Measurements from ENCODE around the gene EFNA5.

Gene EFNA5

DNA sequence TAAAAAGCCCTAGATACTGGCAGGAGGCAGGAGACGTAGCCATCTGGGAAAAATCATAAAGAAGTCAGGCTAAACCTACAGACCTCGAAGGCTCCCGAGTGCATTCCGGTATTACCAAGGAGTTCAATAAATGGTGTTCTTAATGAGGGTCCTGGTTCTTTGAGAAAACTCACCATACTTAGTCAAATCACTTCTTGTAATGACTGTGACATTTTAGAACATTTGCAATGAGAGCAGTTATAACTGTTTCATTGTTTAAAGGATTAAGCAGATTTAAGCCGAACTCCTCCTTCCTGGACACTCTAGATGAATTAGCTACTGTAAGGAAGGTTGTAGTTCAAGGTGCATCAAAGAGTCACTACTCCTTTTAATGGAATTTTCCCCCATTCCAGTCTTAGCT, 67.8 kb downstream of the EFNA5 start:
- Histone ChIP-seq H3K4me3 (ENCODE audit: low read length) (no peak overlapping the region), H3K4me1 (ENCODE audit: insufficient read depth, low read length) (peaks cover 35% of the 10 kb centered on the region)

DNA sequence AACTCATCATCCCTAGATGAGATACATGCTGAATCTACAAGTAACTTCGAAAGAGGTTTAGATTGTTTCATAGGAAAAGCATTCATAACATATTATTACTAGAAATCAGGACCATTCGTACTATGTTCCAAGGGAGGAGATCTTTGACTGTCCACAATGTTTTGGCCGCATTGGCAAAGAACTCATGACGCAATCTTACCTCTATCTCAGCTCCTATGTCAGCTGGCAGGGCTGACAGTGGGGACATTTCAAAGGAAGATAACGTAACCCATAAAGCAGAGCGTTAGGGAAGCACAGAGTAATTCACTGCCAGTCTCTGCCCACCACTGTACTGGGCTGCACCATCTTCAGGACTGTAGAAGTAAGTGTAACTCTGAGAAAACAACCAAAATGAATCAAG, 69.7 kb downstream of the EFNA5 start:
- Histone ChIP-seq H3K36me3 (ENCODE audit: insufficient read depth, low read length) (no peaks in the 10 kb centered on the region), H3K4me1 (ENCODE audit: insufficient read depth, low read length) (peaks cover 31% of the 10 kb centered on the region), H3K27me3 (ENCODE audit: insufficient read depth, low read length) (no peaks in the 10 kb centered on the region), H3K4me3 (ENCODE audit: low read length) (no peak overlapping the region), H3K9ac (ENCODE audit: low read depth, low read length) (no peak overlapping the region), H3K9me3 (ENCODE audit: insufficient read depth, low read depth, low read length) (no peaks in the 10 kb centered on the region), H3K27ac (ENCODE audit: low read depth, low read length) (no peak overlapping the region)
- WGBS = 71% methylated on average over 5 of the region's 6 CpGs

More for the DNA sequence above, 67.8 kb downstream of the EFNA5 start:
- 91% methylated on average over 5 of the region's 5 CpGs for WGBS
- Histone ChIP-seq H3K9ac (ENCODE audit: low read depth, low read length) (no peak overlapping the region), H3K27ac (ENCODE audit: low read depth, low read length) (no peak overlapping the region), H3K36me3 (ENCODE audit: insufficient read depth, low read length) (no peaks in the 10 kb centered on the region), H3K9me3 (ENCODE audit: insufficient read depth, low read depth, low read length) (no peaks in the 10 kb centered on the region), H3K27me3 (ENCODE audit: insufficient read depth, low read length) (no peaks in the 10 kb centered on the region)

DNA sequence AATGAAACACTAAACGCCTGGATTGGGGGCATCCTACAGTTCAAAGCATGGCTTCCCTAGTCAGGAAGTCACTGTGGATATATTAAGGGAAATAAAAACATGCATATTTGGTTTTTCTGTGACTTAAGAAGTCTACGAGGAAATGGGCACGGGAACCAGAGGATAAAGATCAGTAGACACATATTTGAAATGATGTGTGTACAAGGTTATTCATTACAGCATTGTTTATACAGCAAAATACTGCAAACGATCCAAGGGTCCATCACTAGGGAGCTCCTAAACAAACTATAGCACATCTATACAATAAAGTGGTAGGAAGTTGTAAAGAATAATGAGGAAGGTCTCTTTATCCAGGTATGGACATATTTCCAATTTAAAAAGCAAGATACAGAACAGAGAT, 71.8 kb downstream of the EFNA5 start:
- Histone ChIP-seq H3K27ac (ENCODE audit: low read depth, low read length) (no peak overlapping the region), H3K27me3 (ENCODE audit: insufficient read depth, low read length) (no peaks in the 10 kb centered on the region), H3K4me3 (ENCODE audit: low read length) (no peak overlapping the region), H3K9me3 (ENCODE audit: insufficient read depth, low read depth, low read length) (no peaks in the 10 kb centered on the region), H3K4me1 (ENCODE audit: insufficient read depth, low read length) (peaks cover 13% of the 10 kb centered on the region; the same call in 1 of the 2 replicates), H3K9ac (ENCODE audit: low read depth, low read length) (no peak overlapping the region), H3K36me3 (ENCODE audit: insufficient read depth, low read length) (no peaks in the 10 kb centered on the region)
- 91% methylated on average over 3 of the region's 4 CpGs for WGBS

DNA sequence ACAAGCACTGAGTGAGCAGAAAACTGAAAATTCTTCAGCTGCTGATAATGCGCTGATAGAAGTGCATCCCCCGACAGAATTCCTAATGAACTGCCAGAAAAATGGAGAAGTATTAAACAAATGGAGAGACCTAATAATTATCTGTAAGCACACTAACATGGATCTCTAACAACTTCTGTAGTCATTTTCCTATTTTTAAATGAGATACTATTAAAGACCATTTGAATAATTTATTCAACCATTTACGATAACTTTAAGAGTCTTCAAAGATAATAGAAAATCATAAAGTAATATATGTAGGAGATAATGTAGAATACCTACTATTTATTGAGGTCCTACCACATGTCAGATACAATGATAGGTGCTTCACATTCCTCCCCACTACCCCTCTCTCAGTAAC, 72.9 kb downstream of the EFNA5 start:
- Histone ChIP-seq H3K9ac (ENCODE audit: low read depth, low read length) (no peak overlapping the region), H3K9me3 (ENCODE audit: insufficient read depth, low read depth, low read length) (no peaks in the 10 kb centered on the region), H3K36me3 (ENCODE audit: insufficient read depth, low read length) (no peaks in the 10 kb centered on the region), H3K4me1 (ENCODE audit: insufficient read depth, low read length) (peaks cover 6% of the 10 kb centered on the region; the same call in 1 of the 2 replicates), H3K4me3 (ENCODE audit: low read length) (no peak overlapping the region), H3K27me3 (ENCODE audit: insufficient read depth, low read length) (no peaks in the 10 kb centered on the region), H3K27ac (ENCODE audit: low read depth, low read length) (no peak overlapping the region)
- WGBS = 100% methylated on average over 2 of the region's 3 CpGs

DNA sequence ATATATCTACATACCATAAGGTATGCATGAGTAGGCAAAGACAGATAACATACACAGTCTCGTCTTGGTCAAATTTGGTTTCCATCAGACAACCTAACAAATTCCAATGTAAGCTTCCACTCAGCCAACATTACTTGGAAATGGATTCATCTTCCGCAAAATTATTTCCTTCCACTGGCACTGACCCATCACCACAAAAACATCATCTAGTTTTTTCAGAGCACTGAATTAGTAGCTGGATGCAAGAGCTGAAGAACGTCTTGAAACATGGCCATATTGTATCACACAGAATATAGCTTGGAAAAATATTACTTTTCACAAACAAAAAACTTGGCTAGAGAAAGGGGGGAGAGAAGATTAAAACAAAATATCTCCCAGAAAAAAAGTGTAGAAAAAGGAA, 73.5 kb downstream of the EFNA5 start:
- Histone ChIP-seq H3K4me1 (ENCODE audit: insufficient read depth, low read length) (peaks cover 3% of the 10 kb centered on the region), H3K27me3 (ENCODE audit: insufficient read depth, low read length) (no peaks in the 10 kb centered on the region)
- 95% methylated on average over 3 of the region's 3 CpGs for WGBS

DNA sequence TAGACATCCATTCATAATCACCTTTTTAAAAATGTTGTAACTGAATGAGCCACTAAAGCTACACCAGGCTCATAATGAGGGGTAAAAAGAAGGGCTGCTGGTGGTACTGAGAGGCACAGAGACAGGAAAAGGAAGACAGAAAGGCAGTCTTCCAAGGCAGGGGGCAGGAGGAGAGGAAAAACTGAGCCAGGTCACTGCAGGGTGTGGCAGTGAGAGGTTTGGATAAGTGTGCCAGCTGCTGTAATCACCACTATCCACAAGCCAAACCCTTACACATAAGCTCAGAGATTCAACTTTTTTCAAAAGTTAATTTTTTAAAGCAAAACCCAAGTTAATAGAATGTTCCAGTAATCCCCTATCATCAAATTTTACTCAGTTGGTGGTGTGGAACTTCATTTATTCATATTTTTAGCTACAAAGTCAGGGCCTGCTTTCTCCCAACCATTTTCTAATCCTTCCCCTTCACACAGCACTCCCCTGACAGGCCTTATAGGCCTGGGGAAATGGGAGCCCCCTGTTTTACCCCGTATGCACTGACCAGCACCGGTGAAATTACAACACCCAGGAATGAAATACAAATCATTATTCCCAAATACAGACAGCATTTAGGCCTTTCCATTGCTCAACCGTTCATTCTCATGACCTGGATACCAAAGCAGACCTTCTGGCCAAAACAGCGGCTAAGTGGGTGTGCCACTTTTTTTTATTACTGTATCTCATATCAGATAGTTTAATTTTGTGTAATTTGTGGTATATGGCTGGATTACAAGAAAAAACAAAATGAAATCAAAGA, 76.3 kb downstream of the EFNA5 start:
- no peaks in the 10 kb centered on the region for H3K9me3 ChIP-seq (ENCODE audit: insufficient read depth, low read depth, low read length)
- no peak overlapping the region for H3K9ac ChIP-seq (ENCODE audit: low read depth, low read length)
- peaks cover 13% of the 10 kb centered on the region for H3K4me1 ChIP-seq (ENCODE audit: insufficient read depth, low read length)
- H3K27me3 ChIP-seq (ENCODE audit: insufficient read depth, low read length) = no peaks in the 10 kb centered on the region
- WGBS = 94% methylated on average over 4 of the region's 4 CpGs
- no peak overlapping the region for H3K27ac ChIP-seq (ENCODE audit: low read depth, low read length)
- H3K36me3 ChIP-seq (ENCODE audit: insufficient read depth, low read length) = no peaks in the 10 kb centered on the region
- H3K4me3 ChIP-seq (ENCODE audit: low read length) = no peak overlapping the region

More for the DNA sequence above, 73.5 kb downstream of the EFNA5 start:
- H3K9me3 ChIP-seq (ENCODE audit: insufficient read depth, low read depth, low read length) = no peaks in the 10 kb centered on the region
- no peak overlapping the region for H3K4me3 ChIP-seq (ENCODE audit: low read length)
- H3K36me3 ChIP-seq (ENCODE audit: insufficient read depth, low read length) = no peaks in the 10 kb centered on the region
- H3K9ac ChIP-seq (ENCODE audit: low read depth, low read length) = no peak overlapping the region
- H3K27ac ChIP-seq (ENCODE audit: low read depth, low read length) = no peak overlapping the region

DNA sequence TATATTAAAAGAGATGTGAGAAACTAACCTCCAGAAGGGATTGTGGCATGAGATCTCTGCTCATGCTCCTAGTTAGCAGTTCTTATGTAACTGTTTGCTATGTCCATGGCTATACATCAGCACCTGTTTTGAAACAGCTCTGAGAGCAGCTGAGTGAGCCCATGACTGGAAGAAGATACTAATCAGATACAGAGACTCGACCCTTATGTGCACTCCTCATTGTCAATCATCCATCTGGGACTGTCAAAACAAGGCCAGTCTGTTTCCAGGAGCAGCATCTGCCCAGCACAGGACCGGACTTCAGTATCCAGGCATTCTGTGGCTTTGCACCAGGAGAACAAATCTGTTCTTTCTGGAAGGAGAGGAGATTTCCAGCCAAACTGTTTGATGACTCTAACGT, 77.7 kb downstream of the EFNA5 start:
- Histone ChIP-seq H3K27ac (ENCODE audit: low read depth, low read length) (no peak overlapping the region), H3K9me3 (ENCODE audit: insufficient read depth, low read depth, low read length) (no peaks in the 10 kb centered on the region), H3K27me3 (ENCODE audit: insufficient read depth, low read length) (no peaks in the 10 kb centered on the region), H3K4me3 (ENCODE audit: low read length) (no peak overlapping the region), H3K4me1 (ENCODE audit: insufficient read depth, low read length) (peaks cover 27% of the 10 kb centered on the region), H3K36me3 (ENCODE audit: insufficient read depth, low read length) (no peaks in the 10 kb centered on the region), H3K9ac (ENCODE audit: low read depth, low read length) (no peak overlapping the region)
- WGBS = 90% methylated on average over 3 of the region's 3 CpGs

DNA sequence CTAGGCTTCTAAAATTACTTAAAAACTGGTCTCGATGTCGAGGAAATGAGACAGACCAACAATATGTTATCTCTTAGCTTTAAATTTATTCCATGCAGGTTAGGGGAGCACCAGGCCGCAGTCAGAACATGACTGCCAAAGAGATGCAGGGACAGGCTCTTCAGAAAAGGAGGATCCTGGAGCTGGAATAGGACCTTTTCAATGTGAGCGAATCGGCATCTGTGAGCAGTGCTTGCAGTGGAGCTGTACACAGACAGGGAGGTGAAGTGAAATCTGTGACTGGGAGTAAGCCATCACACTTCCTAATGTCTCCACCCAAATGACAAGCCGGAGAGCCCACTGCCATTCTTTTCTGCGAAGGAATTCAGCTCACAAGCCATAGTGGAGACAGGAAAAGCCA, 78.2 kb downstream of the EFNA5 start:
- Histone ChIP-seq H3K9me3 (ENCODE audit: insufficient read depth, low read depth, low read length) (no peaks in the 10 kb centered on the region), H3K27me3 (ENCODE audit: insufficient read depth, low read length) (no peaks in the 10 kb centered on the region), H3K36me3 (ENCODE audit: insufficient read depth, low read length) (no peaks in the 10 kb centered on the region), H3K27ac (ENCODE audit: low read depth, low read length) (no peak overlapping the region), H3K4me3 (ENCODE audit: low read length) (no peak overlapping the region), H3K9ac (ENCODE audit: low read depth, low read length) (no peak overlapping the region), H3K4me1 (ENCODE audit: insufficient read depth, low read length) (peaks cover 30% of the 10 kb centered on the region)
- 79% methylated on average over 7 of the region's 7 CpGs for WGBS

DNA sequence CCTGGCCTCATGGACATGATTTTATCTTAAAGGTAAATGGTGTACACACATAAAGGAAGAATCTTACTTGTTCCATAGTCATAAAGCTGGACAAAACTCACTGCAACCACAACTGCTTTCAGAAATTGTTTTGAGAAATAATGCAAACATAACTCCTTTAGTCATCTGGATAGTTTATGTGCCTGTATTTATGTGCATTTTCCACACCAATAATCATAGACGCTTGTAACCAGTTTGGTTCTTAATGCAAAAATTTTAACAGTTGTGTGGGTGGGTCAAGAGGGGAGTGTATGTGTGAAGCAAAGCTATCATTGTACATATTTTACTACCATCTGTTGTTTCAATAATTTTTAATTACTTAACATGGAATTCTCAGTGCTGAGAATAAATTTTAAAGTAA, 80.1 kb downstream of the EFNA5 start:
- no peak overlapping the region for H3K27ac ChIP-seq (ENCODE audit: low read depth, low read length)
- H3K36me3 ChIP-seq (ENCODE audit: insufficient read depth, low read length) = no peaks in the 10 kb centered on the region
- no peaks in the 10 kb centered on the region for H3K9me3 ChIP-seq (ENCODE audit: insufficient read depth, low read depth, low read length)
- no peak overlapping the region for H3K4me3 ChIP-seq (ENCODE audit: low read length)
- no CpG with 5 or more reads among the region's 1 CpG for WGBS
- H3K4me1 ChIP-seq (ENCODE audit: insufficient read depth, low read length) = peaks cover 30% of the 10 kb centered on the region
- no peak overlapping the region for H3K9ac ChIP-seq (ENCODE audit: low read depth, low read length)
- no peaks in the 10 kb centered on the region for H3K27me3 ChIP-seq (ENCODE audit: insufficient read depth, low read length)

DNA sequence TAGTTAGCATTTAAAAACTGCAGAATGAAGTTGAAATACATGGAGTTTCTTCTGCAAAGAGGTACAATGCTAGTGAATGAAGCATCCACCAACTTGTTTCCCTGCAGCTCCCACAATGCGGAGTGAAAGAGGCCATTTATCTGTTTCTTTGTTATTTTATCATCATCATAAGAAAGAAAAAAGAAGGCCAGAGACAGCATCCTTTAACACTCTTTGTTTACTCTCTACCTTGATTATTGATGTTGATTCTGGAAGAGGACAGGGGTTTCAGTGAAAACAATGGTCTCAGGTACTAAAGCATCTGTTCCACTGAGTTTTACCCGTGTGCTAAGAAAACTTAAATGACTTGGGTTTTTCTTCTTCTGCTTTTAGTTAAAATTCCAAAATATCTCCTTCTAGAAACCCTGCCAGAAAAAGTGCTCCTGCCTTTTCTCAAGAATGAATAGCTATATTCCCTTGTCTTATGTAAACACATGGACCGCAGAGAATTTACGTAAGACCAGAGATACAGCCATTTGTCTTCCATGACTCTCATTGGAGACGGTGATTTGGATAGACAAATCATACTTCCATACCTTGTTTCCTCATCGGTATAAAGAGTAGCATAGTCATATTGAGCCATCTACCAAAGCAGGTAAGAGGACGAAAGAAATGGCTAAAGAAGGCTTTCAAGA, 81.1 kb downstream of the EFNA5 start:
- Histone ChIP-seq H3K9me3 (ENCODE audit: insufficient read depth, low read depth, low read length) (no peaks in the 10 kb centered on the region), H3K9ac (ENCODE audit: low read depth, low read length) (no peak overlapping the region), H3K36me3 (ENCODE audit: insufficient read depth, low read length) (no peaks in the 10 kb centered on the region), H3K4me1 (ENCODE audit: insufficient read depth, low read length) (peaks cover 30% of the 10 kb centered on the region), H3K27me3 (ENCODE audit: insufficient read depth, low read length) (no peaks in the 10 kb centered on the region), H3K4me3 (ENCODE audit: low read length) (peak overlapping the region; percentile 10; the same call in 1 of the 2 replicates), H3K27ac (ENCODE audit: low read depth, low read length) (peak overlapping the region; percentile 71; the same call in 1 of the 2 replicates)
- WGBS = 65% methylated on average over 7 of the region's 7 CpGs

DNA sequence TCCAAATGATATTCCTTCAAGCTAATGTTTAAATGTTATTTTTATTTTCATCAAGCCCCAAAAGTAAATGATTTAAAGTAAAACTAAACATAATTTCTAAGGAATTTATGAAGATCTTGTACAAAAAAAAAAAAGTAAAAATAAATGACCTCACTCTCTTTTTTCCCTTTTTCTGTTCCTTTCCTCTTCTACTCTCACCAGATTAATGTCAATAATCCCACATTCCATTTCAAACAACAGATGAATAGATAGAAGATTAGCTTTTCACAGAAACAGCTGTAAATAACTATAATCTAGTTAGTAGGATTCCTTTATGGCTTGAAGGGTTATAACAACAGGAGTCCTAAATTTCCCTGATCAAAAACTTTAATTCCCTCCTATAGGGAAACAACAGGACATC, 88.1 kb downstream of the EFNA5 start:
- Histone ChIP-seq H3K9ac (ENCODE audit: low read depth, low read length) (no peak overlapping the region), H3K27ac (ENCODE audit: low read depth, low read length) (no peak overlapping the region), H3K4me1 (ENCODE audit: insufficient read depth, low read length) (peaks cover 12% of the 10 kb centered on the region), H3K4me3 (ENCODE audit: low read length) (no peak overlapping the region), H3K36me3 (ENCODE audit: insufficient read depth, low read length) (no peaks in the 10 kb centered on the region), H3K9me3 (ENCODE audit: insufficient read depth, low read depth, low read length) (no peaks in the 10 kb centered on the region), H3K27me3 (ENCODE audit: insufficient read depth, low read length) (no peaks in the 10 kb centered on the region)
